GM12865 (cell line): ENCODE results near the gene CACNA1B.

Experiments
- DNase-seq: peaks from one replicate; pipeline ENCODE4 v3.0.0; 2010; ENCODE audit warnings: low read depth
- H3K4me3 ChIP-seq: 2 replicates; pipeline ENCODE4 v1.5.1; 2011; ENCODE audit warnings: mild to moderate bottlenecking, low read depth, low read length, control low read depth
- TF ChIP-seq, protein P1 (sequence below): IDR thresholded peaks from 2 replicates; pipeline ENCODE4 v1.5.1; 2011; ENCODE audit warnings: low read length, control low read depth, low read depth, inconsistent platforms; ENCODE audit not compliant: insufficient read depth; ENCODE audit errors: missing control alignments

The CACNA1B gene

DNA sequence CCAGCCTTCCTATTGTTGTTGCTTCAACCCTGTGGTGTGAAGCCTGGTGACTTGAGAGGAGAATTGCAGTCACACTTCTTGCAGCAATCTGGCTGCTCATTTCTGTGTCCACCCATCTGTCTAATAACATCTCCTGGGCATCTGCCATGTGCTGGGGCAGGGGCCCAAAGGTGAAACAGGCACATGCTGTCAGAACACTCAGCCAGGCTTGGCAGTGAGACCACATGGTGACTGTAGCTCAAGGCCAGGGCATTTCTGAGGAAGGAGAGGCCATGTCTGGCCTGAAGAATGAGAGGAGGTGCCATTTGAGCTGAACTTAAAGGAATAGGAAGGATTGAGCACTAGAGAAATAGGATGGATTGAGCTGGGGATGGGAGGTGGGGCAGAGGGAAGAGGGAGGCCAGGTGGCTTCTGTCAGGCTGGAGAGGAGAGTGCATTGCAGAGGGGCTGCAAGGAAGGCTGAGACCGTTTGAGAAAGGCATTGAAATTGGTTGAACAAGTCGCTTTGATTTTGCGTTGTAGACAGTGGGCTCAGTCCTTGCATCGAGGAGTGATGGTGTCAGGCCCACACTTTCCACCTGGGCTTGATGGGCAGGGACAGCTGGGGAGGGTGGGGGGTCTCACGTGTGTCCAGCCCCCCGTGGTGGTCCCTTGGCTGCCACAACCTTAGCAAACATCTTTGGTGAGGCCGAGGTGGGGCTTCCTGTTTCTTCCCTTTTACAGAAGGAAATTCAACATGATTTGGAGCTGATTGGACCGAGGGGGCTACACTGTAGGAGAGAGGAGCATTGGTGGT is 222.4 kb downstream of the CACNA1B start:
- DNase-seq, result no peak
- H3K4me3 ChIP-seq, result no peak overlapping the region
- TF ChIP-seq, protein P1, sequence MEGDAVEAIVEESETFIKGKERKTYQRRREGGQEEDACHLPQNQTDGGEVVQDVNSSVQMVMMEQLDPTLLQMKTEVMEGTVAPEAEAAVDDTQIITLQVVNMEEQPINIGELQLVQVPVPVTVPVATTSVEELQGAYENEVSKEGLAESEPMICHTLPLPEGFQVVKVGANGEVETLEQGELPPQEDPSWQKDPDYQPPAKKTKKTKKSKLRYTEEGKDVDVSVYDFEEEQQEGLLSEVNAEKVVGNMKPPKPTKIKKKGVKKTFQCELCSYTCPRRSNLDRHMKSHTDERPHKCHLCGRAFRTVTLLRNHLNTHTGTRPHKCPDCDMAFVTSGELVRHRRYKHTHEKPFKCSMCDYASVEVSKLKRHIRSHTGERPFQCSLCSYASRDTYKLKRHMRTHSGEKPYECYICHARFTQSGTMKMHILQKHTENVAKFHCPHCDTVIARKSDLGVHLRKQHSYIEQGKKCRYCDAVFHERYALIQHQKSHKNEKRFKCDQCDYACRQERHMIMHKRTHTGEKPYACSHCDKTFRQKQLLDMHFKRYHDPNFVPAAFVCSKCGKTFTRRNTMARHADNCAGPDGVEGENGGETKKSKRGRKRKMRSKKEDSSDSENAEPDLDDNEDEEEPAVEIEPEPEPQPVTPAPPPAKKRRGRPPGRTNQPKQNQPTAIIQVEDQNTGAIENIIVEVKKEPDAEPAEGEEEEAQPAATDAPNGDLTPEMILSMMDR, result no peak

DNA sequence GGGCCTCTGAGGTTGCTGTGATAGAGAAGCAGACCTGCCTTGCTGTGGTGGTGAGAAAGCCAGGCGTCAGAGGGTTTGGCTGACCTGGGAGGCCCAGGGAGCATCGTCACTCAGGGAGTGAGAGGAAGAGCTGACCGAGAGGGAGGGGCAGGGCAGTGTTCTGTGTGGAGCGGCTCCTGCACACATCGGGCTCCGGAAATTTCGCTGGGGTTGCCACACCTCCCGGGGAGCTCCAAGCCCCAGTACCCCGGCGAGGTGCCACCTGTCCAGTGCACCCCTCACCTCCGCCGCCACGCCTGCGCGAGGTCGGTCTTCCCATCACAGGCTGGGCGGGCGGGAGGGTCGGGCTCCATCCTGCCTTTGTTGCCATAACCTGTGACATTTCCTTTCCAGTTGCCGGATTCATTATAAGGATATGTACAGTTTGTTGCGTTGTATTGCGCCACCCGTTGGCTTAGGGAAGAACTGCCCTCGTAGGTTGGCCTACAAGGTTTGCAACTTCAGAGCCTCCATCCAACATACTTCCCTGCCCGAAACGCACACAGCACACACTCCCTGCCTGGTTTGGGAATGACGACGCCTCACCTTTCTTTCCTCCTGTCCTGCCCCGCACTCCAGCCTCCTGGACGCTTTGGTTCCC is 223.2 kb downstream of the CACNA1B start:
- peak; percentile 15 for DNase-seq
- TF ChIP-seq, protein P1, result peak; percentile 33
- no peak overlapping the region for H3K4me3 ChIP-seq

DNA sequence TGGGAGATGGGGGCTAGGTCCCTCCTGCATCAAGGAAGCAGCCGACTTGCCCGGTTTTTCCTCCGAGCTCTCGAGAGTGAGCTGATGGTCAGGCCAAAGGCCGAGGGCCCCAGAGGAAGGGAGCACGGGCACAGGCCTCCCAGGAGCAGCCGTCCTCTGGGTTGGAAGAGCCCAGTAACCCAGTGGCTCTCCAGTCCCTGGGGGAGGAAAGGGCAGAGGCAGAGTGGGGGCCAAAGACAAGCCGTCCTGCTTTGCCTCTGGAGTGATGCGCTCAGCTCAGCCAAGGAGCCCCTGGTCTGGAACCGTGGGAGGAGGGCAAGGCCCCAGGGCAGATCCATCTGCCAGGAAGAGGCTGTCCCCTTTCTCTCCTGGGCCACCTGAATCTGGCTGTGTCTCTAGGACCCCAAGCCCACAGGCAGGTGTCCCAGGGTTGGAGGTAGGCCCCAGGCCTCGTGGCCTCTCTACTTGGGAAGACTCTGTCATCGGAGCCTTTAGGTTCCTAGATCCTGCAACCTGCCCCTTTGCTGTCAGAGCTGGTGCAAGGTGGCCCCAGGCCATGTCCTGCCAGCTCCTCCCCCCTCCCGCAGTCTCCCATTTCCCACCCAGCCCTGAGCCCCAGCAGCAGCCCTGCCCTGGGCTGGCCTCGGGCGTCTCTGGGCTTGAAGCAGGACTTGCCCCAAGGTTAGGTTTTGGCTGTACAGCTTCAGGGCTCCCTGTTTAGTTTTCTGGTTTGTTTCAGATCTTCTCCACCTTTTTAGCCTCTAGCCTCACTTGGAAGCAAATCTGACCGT is 224.1 kb downstream of the CACNA1B start:
- DNase-seq, result no peak
- no peak overlapping the region for H3K4me3 ChIP-seq
- TF ChIP-seq, protein P1, result no peak

DNA sequence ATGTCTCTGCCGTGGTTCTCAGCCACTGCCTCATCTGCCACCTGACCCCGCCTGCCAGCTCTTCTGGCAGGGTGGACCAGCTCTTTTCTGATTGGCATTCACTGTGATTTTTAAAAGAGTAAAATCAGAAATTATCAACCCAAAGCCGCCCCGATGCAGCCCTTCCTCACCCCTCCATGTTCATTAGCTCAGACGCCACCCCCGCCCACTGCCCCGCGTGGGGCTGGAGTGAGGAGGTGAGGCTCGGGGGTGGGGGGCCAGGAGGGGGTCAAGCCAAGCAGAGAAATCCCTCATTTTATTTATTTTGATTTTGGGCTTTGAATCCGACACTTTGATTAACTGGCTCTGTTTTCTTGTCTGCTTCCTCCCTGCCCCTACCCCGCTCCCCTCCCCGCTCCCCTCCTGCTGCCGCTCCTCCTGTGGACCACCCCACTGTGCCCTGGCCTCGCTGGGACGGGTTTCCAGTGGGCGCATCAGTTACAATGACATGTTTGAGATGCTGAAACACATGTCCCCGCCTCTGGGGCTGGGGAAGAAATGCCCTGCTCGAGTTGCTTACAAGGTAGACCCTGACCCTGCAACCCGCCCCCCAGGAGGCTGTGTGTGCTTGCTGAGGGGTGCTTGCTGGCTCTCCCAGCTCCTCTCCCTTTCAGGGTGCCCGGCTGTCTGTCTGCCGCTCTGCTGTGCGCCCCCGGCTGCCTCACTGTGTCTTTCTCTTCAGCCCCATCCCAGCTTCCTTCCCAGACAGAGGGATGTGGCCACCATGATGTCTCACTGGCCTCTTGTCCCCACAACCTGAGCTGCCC is 224.9 kb downstream of the CACNA1B start:
- DNase-seq, result no peak
- TF ChIP-seq, protein P1, result no peak
- H3K4me3 ChIP-seq, result no peak overlapping the region

DNA sequence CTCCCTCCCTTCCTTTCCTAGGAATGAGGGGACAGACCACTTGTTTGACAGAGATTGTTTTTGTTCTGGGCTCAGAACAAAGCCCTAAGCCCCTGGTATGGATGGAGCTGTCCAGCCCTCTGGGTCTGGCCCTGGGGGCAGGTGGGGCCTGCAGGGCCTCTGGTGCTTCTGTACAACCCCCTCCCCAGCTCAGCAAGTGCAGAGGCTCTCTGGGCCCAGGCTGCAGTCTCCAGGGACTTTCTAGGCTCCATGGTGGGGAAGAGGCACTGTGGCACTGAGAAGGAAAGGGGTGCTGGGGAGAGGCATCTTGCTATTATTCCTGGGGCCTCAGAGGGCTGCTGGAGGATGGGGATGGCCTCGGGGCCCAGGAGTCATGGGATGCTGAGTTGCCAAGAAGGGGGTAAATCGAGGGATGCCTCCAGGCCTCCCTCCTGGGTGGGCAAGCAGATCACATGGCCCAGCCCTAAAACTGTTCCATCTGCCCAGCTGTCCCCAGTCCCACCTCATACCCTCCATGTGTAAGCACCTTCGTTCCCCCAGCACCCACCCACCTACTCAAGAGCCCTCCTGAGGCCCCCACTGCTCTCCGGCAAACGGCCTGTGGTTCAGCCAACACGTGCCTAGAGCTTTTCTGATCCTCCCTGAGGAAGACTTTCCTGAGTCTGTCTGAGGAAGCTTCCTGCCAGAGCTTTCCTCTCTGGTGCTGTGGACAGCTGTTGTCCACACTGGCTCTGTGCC is 225.7 kb downstream of the CACNA1B start:
- DNase-seq, result no peak
- TF ChIP-seq, protein P1, result no peak
- no peak overlapping the region for H3K4me3 ChIP-seq

DNA sequence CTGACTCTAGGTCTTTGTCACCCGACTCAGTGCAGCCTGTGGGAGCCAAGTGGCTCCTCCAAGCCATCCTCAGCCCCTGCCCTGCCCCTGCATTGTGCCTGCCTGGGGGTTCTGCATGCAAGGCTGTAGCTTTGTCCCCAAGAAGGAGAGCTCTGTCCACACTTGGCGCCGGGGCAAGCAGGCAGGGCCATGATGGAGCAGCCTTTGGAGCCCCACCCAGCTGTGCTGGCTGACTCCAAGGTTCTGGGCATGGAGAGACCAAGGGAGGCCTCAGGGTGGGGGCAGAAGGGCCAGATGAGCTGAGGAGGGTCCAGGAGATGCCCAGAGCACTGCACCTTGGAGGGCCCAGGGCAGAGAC is 226.2 kb downstream of the CACNA1B start:
- TF ChIP-seq, protein P1, result no peak
- DNase-seq, result no peak
- no peak overlapping the region for H3K4me3 ChIP-seq
